ENCODE results near the gene FOXP1. TPM values are rescaled to one million over a fixed set of nuclear protein-coding genes. Genes with fewer than 3 reads are reported as not detected.
"Not testable (repeated sequence)": the region's sequence is repeated elsewhere in the genome, so short reads cannot be mapped to it uniquely, and the experiment has no call there.

Gene FOXP1
- total RNA-seq, 1 donor = 455 TPM

- peaks cover 3% of the 10 kb centered on the region for H3K4me1 ChIP-seq (ENCODE audit: insufficient read depth, low read length)
- no peak overlapping the region for H3K4me3 ChIP-seq (ENCODE audit: low read length)
- H3K27me3 ChIP-seq (ENCODE audit: insufficient read depth, low read length) = no peaks in the 10 kb centered on the region
- no peaks in the 10 kb centered on the region for H3K9me3 ChIP-seq (ENCODE audit: low read depth, low read length)
Observed at GRCh38 chr3:70990723-70991122, 592.8 kb downstream of the FOXP1 start.

GRCh38 chr3:70990185-70990584, 593.3 kb downstream of the FOXP1 start:
- Histone ChIP-seq H3K4me1 (ENCODE audit: insufficient read depth, low read length) (peaks cover 3% of the 10 kb centered on the region), H3K27me3 (ENCODE audit: insufficient read depth, low read length) (no peaks in the 10 kb centered on the region), H3K9me3 (ENCODE audit: low read depth, low read length) (no peaks in the 10 kb centered on the region), H3K4me3 (ENCODE audit: low read length) (no peak overlapping the region)

- H3K27me3 ChIP-seq (ENCODE audit: insufficient read depth, low read length) = no peaks in the 10 kb centered on the region
- no peaks in the 10 kb centered on the region for H3K9me3 ChIP-seq (ENCODE audit: low read depth, low read length)
- H3K4me3 ChIP-seq (ENCODE audit: low read length) = no peak overlapping the region
- peaks cover 3% of the 10 kb centered on the region for H3K4me1 ChIP-seq (ENCODE audit: insufficient read depth, low read length)
Observed at GRCh38 chr3:70989174-70989573, 594.4 kb downstream of the FOXP1 start.

- Histone ChIP-seq H3K27me3 (ENCODE audit: insufficient read depth, low read length) (no peaks in the 10 kb centered on the region), H3K9me3 (ENCODE audit: low read depth, low read length) (no peaks in the 10 kb centered on the region), H3K4me3 (ENCODE audit: low read length) (no peak overlapping the region), H3K4me1 (ENCODE audit: insufficient read depth, low read length) (peaks cover 3% of the 10 kb centered on the region)
Observed at GRCh38 chr3:70988111-70988510, 595.4 kb downstream of the FOXP1 start.

GRCh38 chr3:70985572-70985971, 598.0 kb downstream of the FOXP1 start:
- no peaks in the 10 kb centered on the region for H3K27me3 ChIP-seq (ENCODE audit: insufficient read depth, low read length)
- no peak overlapping the region for H3K4me3 ChIP-seq (ENCODE audit: low read length)
- H3K4me1 ChIP-seq (ENCODE audit: insufficient read depth, low read length) = peaks cover 6% of the 10 kb centered on the region
- no peaks in the 10 kb centered on the region for H3K9me3 ChIP-seq (ENCODE audit: low read depth, low read length)

GRCh38 chr3:70984776-70985482, 598.6 kb downstream of the FOXP1 start:
- Histone ChIP-seq H3K4me3 (ENCODE audit: low read length) (no peak overlapping the region), H3K9me3 (ENCODE audit: low read depth, low read length) (no peaks in the 10 kb centered on the region), H3K4me1 (ENCODE audit: insufficient read depth, low read length) (peaks cover 5% of the 10 kb centered on the region), H3K27me3 (ENCODE audit: insufficient read depth, low read length) (no peaks in the 10 kb centered on the region)

- no peak overlapping the region for H3K4me3 ChIP-seq (ENCODE audit: low read length)
- H3K9me3 ChIP-seq (ENCODE audit: low read depth, low read length) = no peaks in the 10 kb centered on the region
Observed at GRCh38 chr3:70982700-70983140, 600.8 kb downstream of the FOXP1 start.

GRCh38 chr3:70982284-70982683, 601.2 kb downstream of the FOXP1 start:
- no peaks in the 10 kb centered on the region for H3K9me3 ChIP-seq (ENCODE audit: low read depth, low read length)
- peaks cover 5% of the 10 kb centered on the region for H3K4me1 ChIP-seq (ENCODE audit: insufficient read depth, low read length)
- H3K4me3 ChIP-seq (ENCODE audit: low read length) = no peak overlapping the region
- H3K27me3 ChIP-seq (ENCODE audit: insufficient read depth, low read length) = no peaks in the 10 kb centered on the region

More at GRCh38 chr3:70982700-70983140, 600.8 kb downstream of the FOXP1 start:
- Histone ChIP-seq H3K4me1 (ENCODE audit: insufficient read depth, low read length) (peaks cover 5% of the 10 kb centered on the region), H3K27me3 (ENCODE audit: insufficient read depth, low read length) (no peaks in the 10 kb centered on the region)

- peaks cover 5% of the 10 kb centered on the region for H3K4me1 ChIP-seq (ENCODE audit: insufficient read depth, low read length)
- no peaks in the 10 kb centered on the region for H3K27me3 ChIP-seq (ENCODE audit: insufficient read depth, low read length)
- H3K4me3 ChIP-seq (ENCODE audit: low read length) = no peak overlapping the region
- no peaks in the 10 kb centered on the region for H3K9me3 ChIP-seq (ENCODE audit: low read depth, low read length)
Observed at GRCh38 chr3:70981231-70981880, 602.2 kb downstream of the FOXP1 start.

- Histone ChIP-seq H3K27me3 (ENCODE audit: insufficient read depth, low read length) (no peaks in the 10 kb centered on the region), H3K4me1 (ENCODE audit: insufficient read depth, low read length) (peaks cover 5% of the 10 kb centered on the region), H3K9me3 (ENCODE audit: low read depth, low read length) (no peaks in the 10 kb centered on the region), H3K4me3 (ENCODE audit: low read length) (no peak overlapping the region)
Observed at GRCh38 chr3:70980646-70981170, 602.8 kb downstream of the FOXP1 start.

- Histone ChIP-seq H3K9me3 (ENCODE audit: low read depth, low read length) (no peaks in the 10 kb centered on the region), H3K27me3 (ENCODE audit: insufficient read depth, low read length) (no peaks in the 10 kb centered on the region), H3K4me3 (ENCODE audit: low read length) (no peak overlapping the region), H3K4me1 (ENCODE audit: insufficient read depth, low read length) (peaks cover 5% of the 10 kb centered on the region)
Observed at GRCh38 chr3:70979983-70980645, 603.4 kb downstream of the FOXP1 start.

GRCh38 chr3:70977712-70978111, 605.8 kb downstream of the FOXP1 start:
- Histone ChIP-seq H3K9me3 (ENCODE audit: low read depth, low read length) (no peaks in the 10 kb centered on the region), H3K4me1 (ENCODE audit: insufficient read depth, low read length) (peaks cover 1% of the 10 kb centered on the region), H3K27me3 (ENCODE audit: insufficient read depth, low read length) (no peaks in the 10 kb centered on the region), H3K4me3 (ENCODE audit: low read length) (no peak overlapping the region)

- H3K4me3 ChIP-seq (ENCODE audit: low read length); H3K27me3 ChIP-seq (ENCODE audit: insufficient read depth, low read length); H3K9me3 ChIP-seq (ENCODE audit: low read depth, low read length); H3K4me1 ChIP-seq (ENCODE audit: insufficient read depth, low read length): not testable (repeated sequence)
Observed at GRCh38 chr3:70975981-70976380, 607.5 kb downstream of the FOXP1 start.

- no peak overlapping the region for H3K4me3 ChIP-seq (ENCODE audit: low read length)
- no peaks in the 10 kb centered on the region for H3K27me3 ChIP-seq (ENCODE audit: insufficient read depth, low read length)
- no peaks in the 10 kb centered on the region for H3K4me1 ChIP-seq (ENCODE audit: insufficient read depth, low read length)
- H3K9me3 ChIP-seq (ENCODE audit: low read depth, low read length) = no peaks in the 10 kb centered on the region
Observed at GRCh38 chr3:70974747-70975146, 608.8 kb downstream of the FOXP1 start.

GRCh38 chr3:70973558-70973957, 610.0 kb downstream of the FOXP1 start:
- Histone ChIP-seq H3K4me3 (ENCODE audit: low read length) (no peak overlapping the region), H3K4me1 (ENCODE audit: insufficient read depth, low read length) (no peaks in the 10 kb centered on the region), H3K27me3 (ENCODE audit: insufficient read depth, low read length) (no peaks in the 10 kb centered on the region), H3K9me3 (ENCODE audit: low read depth, low read length) (no peaks in the 10 kb centered on the region)

Measured in mononuclear cell (primary cell).